Upper lobe of left lung (tissue), 6 donors: Measurements from ENCODE around the gene CCIN. TPM values are rescaled to one million over a fixed set of nuclear protein-coding genes. Genes with fewer than 3 reads are reported as not detected.

Experiments used
- ATAC-seq, 2 donors: fragments of 200-7000 bp; cut with Tn5 transposase; one replicate each; pipeline ENCODE4 v1.9.1; 2022; ENCODE audit warnings: mild to moderate bottlenecking in 2 of 2, moderate library complexity in 2 of 2; ENCODE audit not compliant: low FRiP score in 2 of 2
- DNase-seq, 2 donors: peaks; one replicate each; pipeline ENCODE4 v3.0.0-alpha.2; 2019 to 2020
- H3K27ac ChIP-seq, 4 donors: fragments of 200-600 bp; sonication (generic); one replicate each; pipeline ENCODE4 v1.5.1; 2016 to 2019
- H3K27me3 ChIP-seq, 4 donors: fragments of 200-600 bp; sonication (generic); one replicate each; pipeline ENCODE4 v1.5.1; 2017 to 2019
- H3K36me3 ChIP-seq, 4 donors: fragments of 200-600 bp; sonication (generic); one replicate each; pipeline ENCODE4 v1.5.1; 2016 to 2019
- H3K4me1 ChIP-seq, 4 donors: fragments of 200-600 bp; sonication (generic); one replicate each; pipeline ENCODE4 v1.5.1; 2018 to 2019
- H3K4me3 ChIP-seq, 4 donors: fragments of 200-600 bp; sonication (generic); one replicate each; pipeline ENCODE4 v1.5.1; 2017 to 2019; ENCODE audit warnings: mild to moderate bottlenecking in 2 of 4, moderate library complexity in 1 of 4
- H3K9me3 ChIP-seq, 4 donors: fragments of 200-600 bp; sonication (generic); one replicate each; pipeline ENCODE4 v1.5.1; 2018 to 2019
- EP300 ChIP-seq, 4 donors: sonication (generic); formaldehyde crosslinking; IDR thresholded peaks; one replicate each; pipeline ENCODE4 v1.5.1; 2017; ENCODE audit warnings: antibody characterized with exemption in 4 of 4, control low read depth in 2 of 4
- POLR2A ChIP-seq, 4 donors: fragments of 450-650 bp; IDR thresholded peaks; one replicate each; pipeline ENCODE4 v1.5.1; 2016 to 2017; ENCODE audit warnings: antibody characterized with exemption in 4 of 4, mild to moderate bottlenecking in 2 of 4
- POLR2AphosphoS5 ChIP-seq, 2 donors: sonication (generic); formaldehyde crosslinking; IDR thresholded peaks; one replicate each; pipeline ENCODE4 v1.5.1; 2017; ENCODE audit warnings: antibody characterized with exemption in 2 of 2
- WGBS, 2 donors: methylation state at CpG; one replicate each; pipeline ENCODE4 v1.1.5; 2017 to 2018; 5-methylcytosine and 5-hydroxymethylcytosine counted together
- total RNA-seq, 6 donors: library from RNA; depleted of rRNA in 4 of 6; stranded (reverse); fragments of >200 nt in 4 of 6; gene quantifications; one replicate each; pipeline versions ENCODE4 v1.1.0 to v1.2.1, GENCODE V29; 2016 to 2021
- TF ChIP-seq, protein P1 (sequence below), 6 experiments: fragments of 450-650 bp in 4 of 6; fragments of 200-600 bp in 2 of 6; sonication (generic) in 2 of 6; IDR thresholded peaks; one replicate each; pipeline ENCODE4 v1.5.1; 2016 to 2019; ENCODE audit warnings: antibody characterized with exemption in 6 of 6
- donor health status: DM: no; HTN: no; CAD: no; lungs with moderate emphysema.
- donor health status: DM: no; HTN: yes; CAD: no; lungs with severe emphysema.

The CCIN gene
- total RNA-seq, 6 donors from 2014 or later = 0.30 to 1.4 (median 0.49) TPM; not detected in 1

DNA sequence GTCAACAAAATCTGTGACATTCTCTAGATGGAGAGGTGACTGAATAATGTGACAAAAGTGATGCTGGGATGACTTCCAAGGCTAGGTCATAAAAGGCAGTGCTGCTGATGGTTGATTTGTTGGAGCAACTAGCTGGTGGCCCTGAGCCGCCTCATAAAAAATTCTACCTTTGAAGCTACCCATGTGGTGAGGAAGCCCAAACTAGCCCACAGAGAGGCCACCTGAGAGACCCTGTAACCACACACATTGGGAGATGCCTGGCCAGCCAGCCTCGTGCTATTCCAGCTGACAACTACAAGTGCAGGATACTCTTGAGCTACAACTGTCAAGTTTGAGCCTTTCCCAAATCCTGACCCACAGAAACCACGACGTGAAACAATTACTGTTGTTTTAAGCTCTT is 44.2 kb downstream of the CCIN start:
- TF ChIP-seq EP300 (IDR thresholded peaks at IDR 0.05) = no peak
- TF ChIP-seq, protein P1, sequence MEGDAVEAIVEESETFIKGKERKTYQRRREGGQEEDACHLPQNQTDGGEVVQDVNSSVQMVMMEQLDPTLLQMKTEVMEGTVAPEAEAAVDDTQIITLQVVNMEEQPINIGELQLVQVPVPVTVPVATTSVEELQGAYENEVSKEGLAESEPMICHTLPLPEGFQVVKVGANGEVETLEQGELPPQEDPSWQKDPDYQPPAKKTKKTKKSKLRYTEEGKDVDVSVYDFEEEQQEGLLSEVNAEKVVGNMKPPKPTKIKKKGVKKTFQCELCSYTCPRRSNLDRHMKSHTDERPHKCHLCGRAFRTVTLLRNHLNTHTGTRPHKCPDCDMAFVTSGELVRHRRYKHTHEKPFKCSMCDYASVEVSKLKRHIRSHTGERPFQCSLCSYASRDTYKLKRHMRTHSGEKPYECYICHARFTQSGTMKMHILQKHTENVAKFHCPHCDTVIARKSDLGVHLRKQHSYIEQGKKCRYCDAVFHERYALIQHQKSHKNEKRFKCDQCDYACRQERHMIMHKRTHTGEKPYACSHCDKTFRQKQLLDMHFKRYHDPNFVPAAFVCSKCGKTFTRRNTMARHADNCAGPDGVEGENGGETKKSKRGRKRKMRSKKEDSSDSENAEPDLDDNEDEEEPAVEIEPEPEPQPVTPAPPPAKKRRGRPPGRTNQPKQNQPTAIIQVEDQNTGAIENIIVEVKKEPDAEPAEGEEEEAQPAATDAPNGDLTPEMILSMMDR (IDR thresholded peaks at IDR 0.05) = no peak
- TF ChIP-seq POLR2A (IDR thresholded peaks at IDR 0.05) = no peak
- TF ChIP-seq POLR2AphosphoS5 (IDR thresholded peaks at IDR 0.05) = no peak
- WGBS, 2 donors = 86 to 89% methylated on average over 4 of the region's 4 CpGs
- H3K27ac ChIP-seq = peak overlapping the region in 1 of 4 donors; percentile 37
- no peaks in the 10 kb centered on the region for H3K9me3 ChIP-seq
- no peak for DNase-seq
- peaks cover 9 to 81% (median 55%) of the 10 kb centered on the region in 4 donors for H3K36me3 ChIP-seq
- ATAC-seq = no peak
- peaks cover 6 to 29% (median 17%) of the 10 kb centered on the region in 4 donors for H3K4me1 ChIP-seq
- H3K27me3 ChIP-seq = no peaks in the 10 kb centered on the region
- no peak overlapping the region for H3K4me3 ChIP-seq

DNA sequence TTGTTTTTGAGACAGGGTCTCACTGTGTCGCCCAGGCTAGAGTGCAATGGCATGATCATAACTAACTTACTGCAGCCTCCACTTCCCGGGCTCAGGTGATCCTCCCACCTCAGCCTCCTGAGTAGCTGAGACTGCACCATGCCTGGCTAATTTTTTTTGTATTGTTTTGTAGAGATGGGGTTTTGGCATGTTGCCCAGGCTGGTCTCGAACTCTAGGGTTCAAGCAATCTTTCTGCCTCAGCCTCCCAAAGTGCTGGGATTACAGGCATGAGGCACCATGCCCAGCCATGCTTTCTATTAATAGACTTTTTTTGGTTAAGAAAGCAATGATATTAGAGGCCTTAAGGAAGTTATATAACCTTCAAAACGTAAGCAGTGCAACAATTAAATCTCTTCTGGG is 44.8 kb downstream of the CCIN start:
- DNase-seq = no peak
- no peak for ATAC-seq
- Histone ChIP-seq H3K36me3 (peaks cover 9 to 79% (median 54%) of the 10 kb centered on the region in 4 donors), H3K9me3 (no peaks in the 10 kb centered on the region), H3K27ac (peak overlapping the region in 1 of 4 donors; percentile 37), H3K4me1 (peaks cover 6 to 24% (median 15%) of the 10 kb centered on the region in 4 donors), H3K27me3 (no peaks in the 10 kb centered on the region), H3K4me3 (no peak overlapping the region)
- WGBS, 2 donors = 72 to 73% methylated on average over 4 of the region's 4 CpGs
- TF ChIP-seq EP300 (IDR thresholded peaks at IDR 0.05) (no peak), POLR2A (IDR thresholded peaks at IDR 0.05) (no peak), POLR2AphosphoS5 (IDR thresholded peaks at IDR 0.05) (no peak)
- TF ChIP-seq, protein P1 (IDR thresholded peaks at IDR 0.05) = no peak

GRCh38 chr9:36214571-36214970 is 45.4 kb downstream of the CCIN start:
- no peak overlapping the region for H3K4me3 ChIP-seq
- peaks cover 6 to 24% (median 15%) of the 10 kb centered on the region in 4 donors for H3K4me1 ChIP-seq
- peak overlapping the region in 1 of 4 donors; percentile 37 for H3K27ac ChIP-seq
- no peaks in the 10 kb centered on the region for H3K9me3 ChIP-seq
- no peaks in the 10 kb centered on the region for H3K27me3 ChIP-seq
- H3K36me3 ChIP-seq = peaks cover 9 to 80% (median 56%) of the 10 kb centered on the region in 4 donors
- no peak for TF ChIP-seq POLR2AphosphoS5 (IDR thresholded peaks at IDR 0.05)
- no peak for TF ChIP-seq EP300 (IDR thresholded peaks at IDR 0.05)
- TF ChIP-seq, protein P1 (IDR thresholded peaks at IDR 0.05) = no peak
- TF ChIP-seq POLR2A (IDR thresholded peaks at IDR 0.05) = no peak
- peak in 1 of 2 donors; percentile 74 for ATAC-seq
- DNase-seq = no peak

DNA sequence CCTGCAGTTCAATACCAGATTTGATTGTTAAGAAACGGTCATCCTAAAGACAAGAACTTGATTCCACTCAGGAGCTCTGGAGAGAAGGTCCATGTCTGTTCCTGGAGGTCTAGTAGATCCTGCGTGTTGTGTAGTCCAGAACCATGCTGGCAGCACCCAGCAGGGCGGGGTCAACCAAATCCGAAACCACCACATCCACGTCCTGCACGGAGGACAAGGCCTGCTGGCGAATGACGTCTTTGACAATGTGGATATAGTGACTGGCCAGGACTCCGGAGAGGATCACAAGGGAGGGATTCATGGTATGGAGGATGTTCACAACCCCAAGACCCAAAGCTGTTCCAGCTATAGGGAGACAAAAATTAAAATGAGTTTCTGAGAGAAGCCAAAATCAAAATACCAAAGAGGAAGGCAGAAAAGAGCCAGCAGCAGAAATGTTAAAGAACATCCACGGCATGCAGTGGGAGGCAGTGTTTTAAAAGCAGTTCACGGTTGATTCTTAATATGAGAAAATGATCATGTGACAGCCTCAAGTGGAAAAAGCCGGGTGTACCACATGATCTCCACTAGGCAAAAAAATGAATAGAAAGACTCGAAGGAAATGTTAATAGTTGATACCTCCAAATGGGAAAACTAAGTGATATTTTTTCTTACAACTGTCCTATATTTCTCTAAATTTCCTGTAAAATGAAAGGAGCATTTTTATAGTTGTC is 48.2 kb downstream of the CCIN start:
- H3K4me1 ChIP-seq = peaks cover 0 to 11% (median 2%) of the 10 kb centered on the region in 4 donors
- WGBS, 2 donors = 58 to 74% methylated on average over 13 of the region's 13 CpGs
- TF ChIP-seq POLR2AphosphoS5 (IDR thresholded peaks at IDR 0.05) = no peak
- no peak for TF ChIP-seq EP300 (IDR thresholded peaks at IDR 0.05)
- TF ChIP-seq POLR2A (IDR thresholded peaks at IDR 0.05) = no peak
- TF ChIP-seq, protein P1 (IDR thresholded peaks at IDR 0.05) = no peak
- H3K4me3 ChIP-seq = no peak overlapping the region
- no peak overlapping the region for H3K27ac ChIP-seq
- H3K27me3 ChIP-seq = no peaks in the 10 kb centered on the region
- H3K9me3 ChIP-seq = peaks cover 0 to under 1% (median 0%) of the 10 kb centered on the region in 4 donors
- H3K36me3 ChIP-seq = peaks cover 9 to 78% (median 54%) of the 10 kb centered on the region in 4 donors
- no peak for ATAC-seq
- no peak for DNase-seq
